Activated CD4-positive, alpha-beta T cell treated with anti-CD3 and anti-CD28 coated beads, Interleukin-2, amount 50 U/mL, for 16 hours (primary cell): ENCODE measurements around the gene ZNF747.
"Not testable (repeated sequence)": the region's sequence is repeated elsewhere in the genome, so short reads cannot be mapped to it uniquely, and the experiment has no call there.

Experiments used
- DNase-seq: peaks from one replicate; pipeline ENCODE4 v3.0.0-alpha.2; 2020

The ZNF747 gene

DNA sequence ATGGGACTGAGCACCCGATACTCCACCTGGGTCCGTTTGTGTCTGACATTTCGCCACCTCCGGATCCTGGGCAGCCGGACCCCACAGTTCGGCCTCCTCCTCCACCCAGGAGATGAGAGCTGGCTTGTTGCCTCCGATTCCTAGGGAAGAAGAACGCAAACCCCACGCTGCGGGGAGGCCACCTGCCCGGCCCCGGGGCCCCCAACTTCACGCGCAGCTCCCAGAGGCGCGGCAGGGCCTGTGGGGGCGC, 23.0 kb upstream of the ZNF747 start:
- no peak for DNase-seq

DNA sequence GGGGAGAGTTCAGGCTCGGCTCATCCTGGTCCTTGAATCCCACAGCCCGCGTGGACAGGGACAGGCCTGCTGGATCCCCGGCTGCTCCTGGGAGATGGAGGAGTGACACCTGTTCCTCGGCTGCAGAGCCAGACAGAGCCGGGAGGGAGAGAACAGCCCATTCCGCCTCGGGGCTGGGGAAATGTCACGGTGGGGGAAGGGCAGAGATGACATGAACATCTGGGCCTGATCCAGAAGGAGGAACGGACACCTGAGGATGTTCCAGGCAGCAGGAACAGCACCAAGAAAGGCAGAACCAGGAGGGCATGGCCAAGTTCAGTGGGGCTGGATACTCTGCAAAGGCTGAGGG, 21.4 kb upstream of the ZNF747 start:
- no peak for DNase-seq

DNA sequence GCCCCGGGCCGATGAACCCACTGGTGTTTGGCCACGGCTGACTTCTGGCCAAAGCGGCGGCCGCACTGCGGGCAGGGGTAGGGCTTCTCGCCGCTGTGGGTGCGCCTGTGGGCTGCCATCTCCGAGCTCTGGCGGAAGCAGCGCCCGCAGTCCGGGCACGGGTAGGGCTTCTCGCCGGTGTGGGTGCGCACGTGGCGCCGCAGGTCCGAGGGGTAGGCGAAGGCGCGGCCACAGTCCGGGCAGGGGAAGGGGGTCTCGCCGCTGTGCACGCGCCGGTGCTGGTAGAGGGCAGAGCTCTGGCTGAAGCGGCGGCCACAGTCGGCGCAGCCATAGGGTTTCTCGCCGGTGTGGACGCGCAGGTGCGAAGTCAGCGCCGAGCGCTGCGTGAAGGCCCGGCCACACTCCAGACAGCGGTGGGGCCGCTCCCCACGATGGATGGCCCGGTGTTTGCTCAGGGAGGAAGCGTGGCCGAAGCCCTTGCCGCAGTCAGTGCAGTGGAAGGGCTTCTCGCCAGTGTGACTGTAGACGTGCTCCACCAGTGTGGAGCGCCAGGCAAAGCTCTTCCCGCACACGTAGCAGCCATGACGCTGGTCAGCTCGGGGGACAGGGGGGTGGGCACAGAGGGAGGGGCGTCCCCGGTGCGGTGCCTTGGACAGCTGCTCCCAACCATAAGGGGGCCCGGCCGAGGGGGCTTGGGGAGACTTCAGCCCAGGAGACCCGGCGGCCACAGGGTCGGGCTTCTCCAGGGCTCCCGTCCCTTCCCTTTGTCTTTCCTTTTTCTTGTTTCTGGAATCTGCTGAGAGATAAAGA, 20.9 kb upstream of the ZNF747 start:
- no peak for DNase-seq

DNA sequence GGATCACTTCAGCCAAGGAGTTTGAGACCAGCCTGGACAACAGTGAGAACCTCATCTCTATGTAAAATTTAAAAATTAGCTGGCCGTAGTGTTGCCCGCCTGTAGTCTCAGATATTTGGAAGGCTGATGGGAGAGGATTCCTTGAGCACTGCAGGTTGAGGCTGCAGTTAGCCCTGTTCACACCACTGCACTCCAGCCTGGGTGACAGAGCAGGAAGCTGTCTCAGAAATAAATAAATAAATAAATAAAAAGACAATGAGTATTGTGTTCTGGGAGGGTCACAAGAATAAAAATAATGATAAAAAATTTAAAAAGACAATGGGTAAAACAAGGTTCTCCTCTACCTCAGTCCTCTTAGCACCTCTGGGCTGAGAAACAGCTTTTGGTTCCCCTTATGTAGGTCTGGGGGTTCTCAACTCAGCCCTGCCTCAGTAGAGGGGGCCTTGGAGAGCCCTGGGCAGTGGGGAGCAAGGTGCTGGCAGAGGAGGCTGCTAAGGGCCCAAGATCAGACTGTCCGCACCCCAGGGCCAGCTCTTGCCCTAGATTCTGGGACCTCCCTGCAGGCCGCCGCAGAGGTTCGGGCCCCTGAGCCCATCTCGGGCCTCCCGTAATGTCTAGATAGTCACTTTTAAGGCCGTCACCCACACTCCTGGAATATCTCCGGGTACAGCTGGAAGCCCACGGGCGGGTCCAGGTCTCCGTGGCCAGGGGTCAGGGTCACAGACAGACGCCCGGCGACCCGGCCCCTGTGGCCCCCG, 20.1 kb upstream of the ZNF747 start:
- no peak for DNase-seq

DNA sequence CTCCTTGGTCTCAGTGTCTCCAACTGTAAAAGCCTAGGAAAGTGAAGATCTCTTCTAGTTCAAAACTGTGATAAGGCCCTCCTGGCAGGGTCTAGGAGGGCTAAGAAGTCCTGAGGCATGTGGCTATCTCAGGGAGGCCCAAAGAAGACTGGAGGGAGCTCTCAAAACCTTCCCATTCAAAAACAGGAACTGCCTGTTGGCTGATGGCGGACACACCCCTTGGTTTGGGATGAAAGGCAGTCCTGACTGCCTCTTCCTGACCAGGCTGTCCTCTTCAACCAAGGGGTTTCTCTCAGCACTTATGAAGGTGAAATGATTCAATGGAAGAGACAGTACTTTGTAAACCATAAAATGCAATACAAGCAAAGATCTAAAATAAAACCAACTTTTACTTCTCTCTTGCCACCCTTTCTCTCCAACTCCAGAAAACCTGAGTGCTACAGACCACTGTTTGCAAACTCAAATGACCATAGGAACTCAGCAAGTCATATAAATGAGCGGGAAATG, 18.8 kb upstream of the ZNF747 start:
- no peak for DNase-seq

DNA sequence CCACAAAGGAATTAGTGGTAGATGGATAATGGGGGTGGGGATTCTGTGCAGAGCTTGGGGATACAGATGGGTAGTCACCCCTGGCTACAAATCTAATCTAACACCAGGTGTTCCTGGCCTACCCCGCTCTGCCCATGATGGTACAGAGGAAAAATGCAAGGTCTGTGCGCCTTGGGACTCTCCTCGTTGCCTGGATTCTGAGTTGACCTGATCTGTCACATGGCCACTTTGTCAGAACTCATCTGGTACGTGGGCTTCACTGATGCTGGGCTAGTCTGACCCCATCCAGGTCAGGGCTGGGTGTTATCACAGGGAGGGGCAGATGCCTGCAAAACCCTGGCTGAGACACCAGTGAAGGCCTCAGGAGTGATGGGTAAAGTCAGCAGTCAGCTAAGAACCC, 18.3 kb upstream of the ZNF747 start:
- DNase-seq: no peak

DNA sequence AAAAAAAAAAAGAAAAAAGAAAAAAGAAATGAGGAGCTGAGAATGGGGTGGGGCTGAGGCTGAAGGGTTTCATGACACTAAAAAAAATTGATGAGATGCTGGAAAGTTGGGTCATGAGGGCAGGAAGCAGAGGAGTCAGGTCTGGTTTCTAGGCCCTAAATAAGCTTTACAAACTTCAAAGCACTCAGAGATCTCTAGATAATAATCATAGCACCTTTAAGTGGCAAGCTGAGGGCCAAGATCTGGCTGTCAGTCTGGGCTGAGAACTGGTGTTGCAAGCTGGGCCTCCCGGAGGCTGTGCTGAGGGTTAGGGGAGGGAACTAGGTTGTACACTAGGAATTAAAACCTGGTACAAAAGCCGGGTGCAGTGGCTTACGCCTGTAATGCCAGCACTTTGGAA, 17.1 kb upstream of the ZNF747 start:
- peak; percentile 78 for DNase-seq

DNA sequence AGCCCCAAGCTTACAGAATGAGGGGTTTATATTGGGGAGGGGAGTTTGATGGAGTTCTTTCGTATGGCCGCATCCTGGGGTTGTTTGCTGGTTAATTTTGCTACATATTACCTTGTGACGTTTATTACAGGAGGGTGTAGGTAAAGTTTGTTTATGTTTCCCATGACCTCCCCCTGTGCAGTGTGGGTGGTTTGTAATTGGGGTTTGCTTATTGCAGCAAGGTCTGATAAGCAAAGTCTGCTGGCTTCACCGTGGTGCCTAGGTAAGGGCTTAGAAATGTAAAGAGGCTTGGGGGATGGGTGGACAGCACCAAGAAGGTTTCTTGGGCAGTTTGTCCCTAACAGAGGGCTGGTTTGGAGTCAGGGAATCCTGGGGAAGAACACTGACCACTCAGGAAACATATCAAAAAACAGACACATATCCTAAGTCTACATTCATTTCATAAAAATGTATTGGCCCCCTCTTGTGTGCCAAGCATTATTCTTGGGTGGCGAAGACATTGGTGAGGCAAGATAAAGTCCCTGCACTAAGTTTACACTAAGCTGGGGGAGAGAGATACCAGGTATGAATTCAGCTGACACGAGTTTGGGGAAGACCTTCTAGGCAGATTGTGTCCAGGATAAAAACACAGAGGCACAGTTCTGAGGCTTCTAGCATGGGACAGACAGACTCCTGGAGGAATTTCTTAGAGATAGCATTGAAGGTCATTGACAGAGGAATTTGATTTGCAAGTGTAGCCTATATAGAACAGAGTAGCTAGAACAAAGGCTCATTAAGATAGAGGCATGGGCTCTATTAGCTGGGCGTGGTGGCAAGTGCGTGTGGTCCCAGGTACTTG, 14.0 kb upstream of the ZNF747 start:
- no peak for DNase-seq

DNA sequence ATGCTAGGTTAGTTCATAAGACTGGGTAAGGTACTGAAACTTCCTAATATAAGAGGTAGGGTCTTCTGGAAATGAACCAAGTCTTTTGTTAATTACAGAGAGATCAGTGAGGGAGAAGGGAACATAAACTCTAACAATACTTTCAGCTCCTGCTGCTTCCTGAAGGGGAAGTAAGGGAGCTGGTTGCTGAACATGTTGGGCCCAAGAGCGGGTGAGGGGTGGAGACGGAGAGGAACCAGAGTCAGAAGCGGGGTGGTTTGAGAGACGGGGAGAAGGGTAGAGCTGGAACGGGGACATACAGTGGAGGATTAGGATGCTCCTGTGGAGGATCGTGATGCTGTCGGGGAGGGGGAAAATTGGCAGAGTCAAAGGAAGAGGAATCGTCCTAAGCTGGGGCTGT, 11.5 kb upstream of the ZNF747 start:
- no peak for DNase-seq

DNA sequence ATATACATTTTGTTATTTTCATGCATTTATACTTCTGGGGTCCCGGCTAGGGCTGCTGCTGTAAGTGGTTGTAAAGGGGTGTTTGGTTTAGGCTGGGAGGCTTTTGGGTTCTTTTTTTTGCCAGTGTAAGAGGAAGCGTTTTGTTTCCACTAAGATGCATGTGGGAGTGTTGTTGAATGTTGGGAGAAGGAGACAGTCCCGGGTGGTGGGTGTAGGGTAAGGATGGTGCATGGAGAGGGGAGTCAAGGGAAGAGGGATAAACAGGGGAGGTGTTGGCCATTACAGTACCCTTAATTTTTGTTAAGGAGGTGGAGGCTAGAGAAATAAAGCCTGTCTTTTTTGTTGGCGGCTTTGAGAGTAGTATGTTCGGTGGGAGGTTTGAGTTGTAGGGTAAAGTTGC, 8.4 kb upstream of the ZNF747 start:
- no peak for DNase-seq

DNA sequence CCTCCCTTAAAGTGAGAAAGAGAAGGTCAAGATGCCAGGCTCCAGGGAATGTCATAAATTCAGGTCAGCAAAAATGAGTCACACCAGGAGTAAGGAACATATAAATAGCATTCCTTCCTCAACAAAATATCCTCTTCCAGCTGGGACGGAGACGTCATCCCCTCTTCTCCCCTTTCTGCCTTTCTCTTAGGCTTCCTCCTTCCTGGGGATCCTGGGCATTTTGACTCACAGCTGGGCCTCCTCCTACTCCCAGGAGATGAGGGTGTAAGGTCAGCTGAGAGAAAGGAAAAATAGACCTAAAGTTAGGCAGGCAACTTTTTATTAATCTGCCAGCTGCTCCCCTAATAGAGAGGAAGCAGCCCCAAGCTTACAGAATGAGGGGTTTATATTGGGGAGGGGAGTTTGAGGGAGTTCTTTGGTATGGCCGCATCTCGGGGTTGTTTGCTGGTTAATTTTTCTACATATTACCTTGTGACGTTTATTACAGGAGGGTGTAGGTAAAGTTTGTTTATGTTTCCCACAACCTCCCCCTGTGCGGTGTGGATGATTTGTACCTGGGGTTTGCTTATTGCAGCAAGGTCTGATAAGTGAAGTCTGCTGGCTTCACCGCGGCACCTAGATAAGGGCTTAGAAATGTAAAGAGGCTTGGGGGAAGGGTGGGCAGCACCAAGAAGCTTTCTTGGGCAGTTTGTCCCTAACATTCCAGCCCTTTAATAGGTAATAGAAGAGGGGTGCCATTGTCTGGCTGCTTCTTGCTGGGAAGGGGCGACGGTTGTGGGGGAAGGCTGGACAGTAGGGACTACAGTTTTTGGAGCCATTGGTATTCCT, 7.1 kb upstream of the ZNF747 start:
- no peak for DNase-seq

DNA sequence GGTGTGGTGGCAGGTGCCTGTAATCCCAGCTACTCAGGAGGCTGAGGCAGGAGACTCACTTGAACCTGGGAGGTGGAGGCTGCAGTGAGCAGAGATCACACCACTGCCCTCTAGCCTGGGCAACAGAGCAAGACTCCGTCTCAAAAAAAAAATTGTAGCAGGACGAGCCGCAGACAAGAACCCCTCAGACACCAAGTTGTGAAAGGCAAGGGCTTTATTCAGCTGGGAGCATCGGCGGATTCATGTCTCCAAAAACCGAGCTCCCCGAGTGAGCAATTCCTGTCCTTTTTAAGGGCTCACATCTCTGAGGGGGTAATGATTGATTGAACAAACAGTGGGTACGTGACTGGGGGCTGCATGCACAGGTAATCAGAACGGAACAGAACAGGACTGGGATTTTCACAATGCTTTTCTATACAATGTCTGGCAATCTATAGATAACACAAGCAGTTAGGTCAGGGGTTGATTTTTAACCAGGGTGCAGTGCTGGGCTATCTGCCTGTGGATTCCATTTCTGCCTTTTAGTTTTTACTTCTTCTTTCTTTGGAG, 6.3 kb upstream of the ZNF747 start:
- not testable (repeated sequence) for DNase-seq

DNA sequence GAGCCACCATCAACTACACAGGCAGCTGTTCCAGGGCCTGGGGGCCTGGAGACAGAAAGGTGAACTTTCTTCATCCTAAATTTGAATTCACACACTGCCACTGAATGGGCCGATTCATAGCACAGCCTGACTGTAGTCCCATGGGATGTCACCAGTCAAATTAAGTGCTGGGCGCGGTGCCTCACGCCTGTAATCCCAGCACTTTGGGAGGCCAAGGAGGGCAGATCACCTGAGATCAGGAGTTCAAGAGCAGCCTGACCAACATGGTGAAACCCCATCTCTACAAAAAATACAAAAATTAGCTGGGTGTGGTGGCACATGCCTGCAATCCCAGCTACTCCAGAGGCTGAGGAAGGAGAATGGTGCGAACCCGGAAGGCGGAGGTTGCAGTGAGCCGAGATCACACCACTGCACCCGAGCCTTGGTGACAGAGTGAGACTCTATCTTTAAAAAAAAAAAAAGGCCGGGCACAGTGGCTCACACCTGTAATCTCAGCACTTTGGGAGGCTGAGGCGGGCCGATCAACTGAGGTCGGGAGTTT, 5.4 kb upstream of the ZNF747 start:
- not testable (repeated sequence) for DNase-seq

DNA sequence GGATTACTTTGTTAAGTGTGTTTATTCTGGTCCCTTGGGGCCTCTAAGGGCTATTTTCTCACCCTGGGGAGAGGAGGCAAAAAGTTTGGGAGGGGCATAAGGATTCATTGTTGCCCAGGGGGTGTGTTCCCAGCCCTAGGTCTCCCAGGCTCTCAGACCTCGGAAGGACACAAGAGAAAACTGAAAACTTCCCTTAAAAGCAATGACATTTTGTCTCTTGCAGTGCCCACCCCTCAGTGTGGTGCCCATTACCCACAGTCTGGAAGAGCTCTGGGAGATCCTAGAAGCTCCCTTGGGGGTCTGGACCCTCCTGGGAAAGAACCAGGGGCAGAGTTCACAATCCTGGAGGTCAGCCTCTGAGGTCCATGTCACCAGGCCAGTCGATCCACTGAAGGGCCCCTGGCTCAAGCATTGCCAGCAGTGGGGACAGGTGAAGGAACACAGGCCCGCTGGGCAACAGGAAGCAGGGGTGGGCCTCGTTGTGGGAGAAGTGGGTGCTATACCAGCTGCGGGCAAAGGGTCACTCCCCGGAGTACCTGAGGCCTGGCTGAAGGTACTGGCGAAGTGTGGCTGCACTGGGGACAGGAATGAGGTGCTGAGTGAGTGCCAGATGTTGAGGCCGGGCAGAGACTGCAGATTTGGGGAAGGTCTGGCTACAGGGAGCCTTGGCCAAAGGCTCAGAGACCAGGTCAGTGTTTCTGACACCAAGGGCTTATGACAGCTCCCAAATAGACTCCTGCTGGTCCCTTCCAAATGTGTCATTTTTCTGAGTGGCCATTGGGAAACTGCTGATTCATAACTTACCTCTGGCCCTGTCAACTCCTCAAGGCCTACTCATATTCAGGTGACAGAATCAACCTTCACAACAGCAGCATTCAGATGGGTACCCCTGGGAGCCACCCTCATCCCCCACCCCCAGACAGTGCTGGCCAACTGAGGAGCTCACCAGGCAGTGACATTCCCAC, 4.6 kb upstream of the ZNF747 start:
- no peak for DNase-seq

DNA sequence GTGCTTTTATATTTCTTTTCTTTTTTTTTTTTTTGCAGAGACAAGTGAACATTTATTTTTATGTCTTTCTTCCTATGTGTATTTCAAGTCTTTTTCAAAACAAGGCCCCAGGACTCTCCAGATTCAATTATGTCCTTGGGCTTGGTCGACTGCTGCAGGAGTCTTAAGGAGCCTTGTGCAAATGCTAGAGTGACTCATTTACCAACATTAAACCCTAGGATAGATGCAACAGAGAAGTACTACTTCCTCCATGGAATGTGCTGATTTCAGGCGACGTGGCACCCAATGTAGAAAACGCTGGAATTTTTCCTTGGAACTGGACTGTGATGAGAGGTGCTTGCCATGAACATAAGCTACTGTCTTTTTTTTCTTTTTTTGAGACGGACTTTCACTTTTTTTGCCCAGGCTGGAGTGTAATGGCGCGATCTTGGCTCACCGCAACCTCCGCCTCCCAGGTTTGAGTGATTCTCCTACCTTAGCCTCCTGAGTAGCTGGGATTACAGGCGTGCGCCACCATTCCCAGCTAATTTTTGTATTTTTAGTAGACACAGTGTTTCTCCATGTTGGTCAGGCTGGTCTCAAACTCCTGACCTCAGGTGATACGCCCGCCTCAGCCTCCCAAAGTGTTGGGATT, 1.9 kb upstream of the ZNF747 start:
- not testable (repeated sequence) for DNase-seq

DNA sequence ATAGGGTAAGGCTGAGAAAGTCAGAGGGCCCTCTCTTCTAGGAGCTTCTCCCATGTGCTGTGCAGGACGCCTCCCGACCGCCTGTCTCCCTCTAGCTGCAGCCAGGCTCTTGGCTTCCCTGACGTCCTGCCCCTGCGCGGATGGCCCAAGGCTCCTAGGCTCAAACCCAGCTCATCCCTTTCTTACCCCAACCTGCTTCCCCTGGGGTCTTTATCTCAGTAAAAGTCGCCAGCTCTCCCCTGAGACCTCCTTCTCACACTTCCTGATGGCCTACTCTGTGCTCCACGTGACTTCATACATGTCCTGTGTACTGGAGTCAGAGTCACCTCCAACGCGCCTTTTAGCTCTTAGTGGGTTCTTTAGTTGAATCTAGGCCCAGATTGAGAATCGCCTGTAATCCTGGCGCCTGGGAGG, 1.1 kb upstream of the ZNF747 start:
- DNase-seq: peak; percentile 75

DNA sequence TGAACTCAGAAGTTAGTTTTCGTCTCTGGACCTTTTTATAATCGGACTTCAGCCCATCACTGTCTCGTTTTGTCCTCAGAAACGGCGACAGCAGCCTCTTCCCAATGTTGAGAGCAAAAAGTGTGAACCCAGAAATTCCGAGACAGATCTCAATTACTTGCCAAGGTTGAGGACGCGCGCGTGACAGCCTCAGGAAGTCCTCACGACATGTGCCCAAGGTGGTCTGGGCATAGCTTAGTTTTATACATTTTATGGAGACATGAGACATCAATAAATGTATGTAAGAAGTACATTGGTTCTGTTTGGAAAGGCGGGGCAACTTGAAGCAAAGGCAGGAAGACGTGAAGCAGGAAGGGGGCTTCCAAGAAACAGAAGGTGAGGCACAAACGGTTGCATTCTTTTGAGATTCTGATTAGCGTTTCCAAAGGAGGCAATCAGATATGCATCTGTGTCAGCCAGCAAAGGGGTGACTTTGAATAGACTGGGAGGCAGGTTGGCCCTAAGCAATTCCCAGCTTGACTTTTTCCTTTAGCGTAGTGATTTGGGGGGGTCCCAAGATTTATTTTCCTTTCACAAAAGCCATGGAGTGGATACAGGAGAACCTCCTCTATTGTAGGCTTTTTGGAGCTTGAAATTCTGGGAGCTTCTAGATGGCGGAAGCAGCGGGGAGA, 583 bp upstream of the ZNF747 start:
- DNase-seq: peak; percentile 50

DNA sequence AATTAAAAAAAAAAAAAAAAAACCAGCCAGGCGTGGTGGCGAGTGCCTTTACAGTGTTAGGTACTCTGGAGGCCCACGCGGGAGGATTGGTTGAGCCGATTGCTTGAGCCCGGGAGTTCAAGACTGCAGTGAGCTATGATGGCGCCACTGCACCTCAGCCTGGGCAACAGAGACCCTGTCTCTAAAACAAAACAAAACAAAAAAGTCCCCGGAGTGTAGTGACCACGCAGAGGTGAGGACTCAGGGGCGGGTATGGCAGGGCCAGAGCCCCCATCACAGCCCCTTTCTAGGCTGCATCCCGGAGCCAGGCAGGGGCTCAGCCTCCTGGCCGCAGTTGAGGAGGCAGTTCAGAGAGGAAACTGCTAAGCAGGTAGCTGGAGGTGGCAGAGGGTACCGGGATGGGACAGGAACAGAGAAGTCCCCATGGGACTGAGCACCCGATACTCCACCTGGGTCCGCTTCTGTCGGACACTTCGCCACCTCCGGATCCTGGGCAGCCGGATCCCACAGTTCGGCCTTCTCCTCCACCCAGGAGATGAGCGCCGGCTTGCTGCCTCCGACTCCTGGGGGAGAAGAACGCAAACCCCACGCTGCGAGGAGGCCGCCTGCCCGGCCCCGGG, 800 bp downstream of the ZNF747 start:
- DNase-seq: peak; percentile 39

DNA sequence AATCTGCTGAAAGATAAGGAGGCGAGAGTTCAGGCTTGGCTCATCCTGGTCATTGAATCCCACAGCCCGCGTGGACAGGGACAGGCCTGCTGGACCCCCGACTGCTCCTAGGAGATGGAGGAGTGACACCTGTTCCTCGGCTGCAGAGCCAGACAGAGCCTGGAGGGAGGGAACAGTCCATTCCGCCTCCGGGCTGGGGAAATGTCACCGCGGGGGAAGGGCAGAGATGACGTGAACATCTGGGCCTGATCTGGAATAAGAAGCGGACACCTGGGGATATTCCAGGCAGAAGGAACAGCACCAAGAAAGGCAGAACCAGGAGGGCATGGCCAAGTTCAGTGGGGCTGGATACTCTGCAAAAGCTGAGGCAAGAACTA, 1.5 kb downstream of the ZNF747 start:
- DNase-seq: no peak
